A673 (cell line): ENCODE measurements around the gene MACROH2A1.

Source experiments
- EZH2 ChIP-seq: fragments of 200-600 bp; sonication (generic); IDR thresholded peaks from 2 replicates; pipeline ENCODE4 v1.6.1; 2017; ENCODE audit warnings: borderline replicate concordance, low read depth, mild to moderate bottlenecking, mixed read lengths, antibody characterized with exemption, low read length; ENCODE audit not compliant: poor library complexity, severe bottlenecking
- TF ChIP-seq, protein P1 (sequence below): fragments of 300-800, 200-600 bp; sonication (generic); conservative IDR thresholded peaks from 2 replicates; pipeline ENCODE4 v1.5.1; 2017; ENCODE audit warnings: low read depth, mild to moderate bottlenecking, antibody characterized with exemption, low read length, moderate library complexity, mixed read lengths

DNA sequence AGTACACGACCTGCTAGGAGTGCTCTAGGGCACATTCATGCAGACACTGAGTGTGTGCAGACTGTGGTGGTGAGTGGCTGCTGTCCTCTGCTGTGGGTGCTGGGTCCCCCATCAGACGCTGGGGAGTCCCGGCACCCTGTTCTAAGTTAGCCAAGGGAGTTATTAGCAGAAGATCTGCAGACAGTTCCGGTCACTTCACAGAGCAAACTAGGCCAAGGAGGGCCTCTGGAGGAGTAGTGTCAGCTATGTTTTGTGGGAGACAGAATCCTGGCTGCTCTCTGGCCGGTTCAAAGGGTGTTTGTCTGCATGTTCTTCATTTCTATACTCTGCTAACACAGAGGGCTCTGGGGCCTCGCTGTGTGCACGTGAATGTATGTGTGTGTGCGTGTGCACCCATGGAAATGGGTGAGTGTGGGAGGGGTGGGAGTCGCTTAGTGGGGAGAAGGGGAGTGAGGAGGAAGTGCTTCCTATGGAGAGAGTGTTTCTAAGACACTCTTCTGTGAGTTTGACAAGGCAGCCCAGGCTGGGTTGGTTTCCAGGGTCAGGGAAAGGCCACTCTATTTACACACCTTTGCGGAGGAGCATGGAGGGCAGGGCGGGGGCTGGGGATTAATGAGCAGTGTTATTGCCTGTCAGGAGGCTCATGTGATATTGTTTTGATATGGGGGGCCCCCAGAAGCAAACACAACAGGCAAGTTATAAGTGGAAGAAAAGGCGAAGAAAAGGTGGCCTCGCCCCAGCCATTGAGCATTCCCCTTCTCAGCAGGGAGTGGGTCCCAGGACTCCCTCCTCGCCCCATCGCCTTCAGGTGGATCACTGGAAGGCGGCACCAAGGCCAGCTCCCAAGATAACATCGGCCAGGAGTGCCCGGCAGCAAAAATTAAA, 68.9 kb downstream of the MACROH2A1 start:
- TF ChIP-seq, protein P1, sequence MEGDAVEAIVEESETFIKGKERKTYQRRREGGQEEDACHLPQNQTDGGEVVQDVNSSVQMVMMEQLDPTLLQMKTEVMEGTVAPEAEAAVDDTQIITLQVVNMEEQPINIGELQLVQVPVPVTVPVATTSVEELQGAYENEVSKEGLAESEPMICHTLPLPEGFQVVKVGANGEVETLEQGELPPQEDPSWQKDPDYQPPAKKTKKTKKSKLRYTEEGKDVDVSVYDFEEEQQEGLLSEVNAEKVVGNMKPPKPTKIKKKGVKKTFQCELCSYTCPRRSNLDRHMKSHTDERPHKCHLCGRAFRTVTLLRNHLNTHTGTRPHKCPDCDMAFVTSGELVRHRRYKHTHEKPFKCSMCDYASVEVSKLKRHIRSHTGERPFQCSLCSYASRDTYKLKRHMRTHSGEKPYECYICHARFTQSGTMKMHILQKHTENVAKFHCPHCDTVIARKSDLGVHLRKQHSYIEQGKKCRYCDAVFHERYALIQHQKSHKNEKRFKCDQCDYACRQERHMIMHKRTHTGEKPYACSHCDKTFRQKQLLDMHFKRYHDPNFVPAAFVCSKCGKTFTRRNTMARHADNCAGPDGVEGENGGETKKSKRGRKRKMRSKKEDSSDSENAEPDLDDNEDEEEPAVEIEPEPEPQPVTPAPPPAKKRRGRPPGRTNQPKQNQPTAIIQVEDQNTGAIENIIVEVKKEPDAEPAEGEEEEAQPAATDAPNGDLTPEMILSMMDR, result no peak
- no peak for TF ChIP-seq EZH2
